HepG2 (cell line): Measurements from ENCODE around the gene CLIC3.

Source experiments
- CREB1 ChIP-seq, 2 experiments: fragments of 450-650 bp in 1 of 2; IDR thresholded peaks; 2 replicates each; pipeline ENCODE4 v1.6.1; 2016 to 2017; ENCODE audit warnings: control low read depth in 1 of 2, mild to moderate bottlenecking in 1 of 2, missing compliant biosample characterization in 1 of 2, missing genetic modification characterization in 1 of 2
- TF ChIP-seq, protein P1 (sequence below): conservative IDR thresholded peaks from 2 replicates; pipeline ENCODE4 v1.6.1; 2018; ENCODE audit warnings: missing genetic modification reagents

- TF ChIP-seq CREB1 (IDR thresholded peaks at IDR 0.05) (no peak), CREB1 (CRISPR knock-in tag; IDR thresholded peaks at IDR 0.05) (no peak)
- TF ChIP-seq, protein P1, sequence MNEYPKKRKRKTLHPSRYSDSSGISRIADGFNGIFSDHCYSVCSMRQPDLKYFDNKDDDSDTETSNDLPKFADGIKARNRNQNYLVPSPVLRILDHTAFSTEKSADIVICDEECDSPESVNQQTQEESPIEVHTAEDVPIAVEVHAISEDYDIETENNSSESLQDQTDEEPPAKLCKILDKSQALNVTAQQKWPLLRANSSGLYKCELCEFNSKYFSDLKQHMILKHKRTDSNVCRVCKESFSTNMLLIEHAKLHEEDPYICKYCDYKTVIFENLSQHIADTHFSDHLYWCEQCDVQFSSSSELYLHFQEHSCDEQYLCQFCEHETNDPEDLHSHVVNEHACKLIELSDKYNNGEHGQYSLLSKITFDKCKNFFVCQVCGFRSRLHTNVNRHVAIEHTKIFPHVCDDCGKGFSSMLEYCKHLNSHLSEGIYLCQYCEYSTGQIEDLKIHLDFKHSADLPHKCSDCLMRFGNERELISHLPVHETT (CRISPR knock-in tag), result no peak
Measured at GRCh38 chr9:136975644-136976043, 20.7 kb downstream of the CLIC3 start.
